GM21576 (cell line): Measurements from ENCODE around the gene ARHGAP4.
A peak's percentile ranks its signal among the peaks of the same experiment; 100 is the strongest.

Experiments used
- ATAC-seq: cut with Tn5 transposase; IDR thresholded peaks from one replicate; pipeline ENCODE4 v1.9.1; 2021; ENCODE audit warnings: mild to moderate bottlenecking, moderate library complexity; ENCODE audit not compliant: unreplicated experiment

The ARHGAP4 gene

DNA sequence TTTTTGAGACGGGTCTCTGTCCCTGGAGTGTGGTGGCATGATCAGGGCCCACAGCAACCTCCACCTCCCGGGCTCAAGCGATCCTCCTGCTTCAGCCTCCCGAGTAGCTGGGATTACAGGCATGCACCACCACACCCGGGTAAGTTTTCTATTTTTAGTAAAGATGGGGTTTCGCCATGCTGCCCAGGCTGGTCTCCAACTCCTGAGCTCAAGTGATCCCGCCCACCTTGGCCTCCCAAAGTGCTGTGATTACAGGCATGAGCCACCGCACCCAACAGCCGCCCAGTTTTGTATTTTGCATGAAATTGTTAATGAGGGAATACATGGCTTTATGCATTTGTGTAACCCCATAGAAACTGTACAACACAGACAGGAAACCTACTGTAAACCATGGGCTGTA lies 2.8 kb upstream of the ARHGAP4 start:
- no peak for ATAC-seq

DNA sequence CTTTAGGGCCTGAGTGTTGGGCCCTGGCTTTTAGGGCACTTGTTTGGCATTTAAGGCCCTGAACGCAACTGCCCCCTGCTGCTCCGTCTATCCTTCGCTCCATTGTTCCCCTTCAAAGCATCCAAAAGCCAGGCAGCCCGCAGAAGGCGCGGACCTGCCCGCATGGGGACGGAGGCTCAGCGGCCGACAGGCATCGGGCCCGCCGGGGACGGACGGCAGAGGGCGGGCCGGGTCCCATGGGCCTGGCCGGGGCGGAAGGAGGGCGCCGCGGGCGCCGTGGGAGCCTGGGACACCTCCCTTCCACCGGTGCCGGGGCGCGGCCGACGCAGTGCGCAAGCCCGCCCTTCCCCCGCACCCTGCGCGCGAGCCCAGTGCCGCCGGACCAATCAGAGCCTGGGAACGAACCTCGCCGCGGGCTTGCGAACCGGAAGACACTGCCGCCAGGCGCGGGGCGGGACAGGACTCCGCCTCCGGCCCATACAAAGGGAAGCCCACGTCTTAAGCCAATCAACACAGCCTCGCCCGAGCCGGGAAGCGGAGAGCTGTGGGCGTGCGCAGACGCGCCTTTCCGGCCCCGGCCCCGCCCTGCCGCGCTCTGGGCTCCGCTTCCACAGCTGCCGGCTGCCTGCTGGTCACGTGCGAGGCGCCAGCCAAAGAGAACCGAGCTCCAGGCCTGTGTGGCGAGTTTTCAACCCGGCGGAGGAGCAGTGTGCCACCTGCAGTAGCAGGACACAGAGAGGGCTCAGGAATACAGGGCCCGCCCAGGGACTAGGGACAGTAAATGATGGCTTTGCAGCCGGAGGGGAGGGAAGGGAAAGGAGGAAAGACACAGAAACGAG lies 2.1 kb upstream of the ARHGAP4 start:
- ATAC-seq = peak; percentile 78

DNA sequence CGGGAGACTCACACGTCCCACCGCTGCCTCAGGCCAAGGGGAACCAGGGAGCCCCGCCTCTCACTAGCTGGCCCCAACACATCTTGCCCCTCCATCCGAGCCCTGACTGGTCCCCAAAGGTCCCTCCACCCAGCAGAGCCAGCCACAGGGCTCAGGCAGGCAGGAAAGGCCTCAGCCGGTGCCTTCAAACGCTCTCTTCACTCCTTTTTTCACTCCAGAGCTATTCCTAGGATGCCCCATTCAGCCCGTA lies 1.5 kb upstream of the ARHGAP4 start:
- no peak for ATAC-seq

DNA sequence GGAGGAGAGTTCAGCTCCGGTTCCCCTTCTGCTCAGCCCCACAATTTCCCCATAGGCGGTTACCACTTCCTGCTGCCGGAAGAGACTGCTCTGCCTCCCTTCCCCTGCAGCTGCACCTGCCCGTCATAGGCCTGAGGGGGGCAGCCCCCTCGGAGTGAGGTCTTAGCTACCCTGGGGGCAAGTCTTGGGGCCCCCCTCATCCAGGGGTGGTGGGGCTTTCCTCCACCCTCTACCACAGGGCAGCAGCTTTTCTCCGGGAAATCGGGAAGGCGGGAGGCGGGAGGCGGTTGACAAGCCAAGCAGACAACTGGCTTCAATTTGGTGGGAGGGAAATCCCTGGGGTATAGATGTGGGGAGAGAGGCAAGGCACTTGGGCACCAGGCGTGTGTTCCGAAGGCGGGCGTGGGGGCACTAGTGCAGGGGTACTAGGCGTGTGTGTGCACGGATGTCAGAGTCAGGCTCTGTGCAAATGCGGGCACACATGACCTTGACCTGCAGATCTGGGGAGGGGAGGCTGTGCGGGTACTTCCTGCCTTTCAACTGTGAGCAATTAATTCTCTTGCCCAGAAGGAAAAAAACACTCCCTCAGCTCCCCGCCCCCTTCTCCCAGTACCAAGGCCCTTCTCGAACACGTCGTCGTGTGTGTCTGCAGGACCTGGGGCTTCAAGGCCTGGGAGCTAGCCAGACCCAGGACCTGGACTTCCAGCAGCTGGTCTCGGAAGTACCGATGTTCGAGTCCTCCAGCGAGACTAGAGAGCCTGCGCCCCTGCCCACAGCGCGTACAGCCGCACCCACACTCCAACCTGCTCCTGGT lies 1.0 kb upstream of the ARHGAP4 start:
- peak; percentile 43 for ATAC-seq

DNA sequence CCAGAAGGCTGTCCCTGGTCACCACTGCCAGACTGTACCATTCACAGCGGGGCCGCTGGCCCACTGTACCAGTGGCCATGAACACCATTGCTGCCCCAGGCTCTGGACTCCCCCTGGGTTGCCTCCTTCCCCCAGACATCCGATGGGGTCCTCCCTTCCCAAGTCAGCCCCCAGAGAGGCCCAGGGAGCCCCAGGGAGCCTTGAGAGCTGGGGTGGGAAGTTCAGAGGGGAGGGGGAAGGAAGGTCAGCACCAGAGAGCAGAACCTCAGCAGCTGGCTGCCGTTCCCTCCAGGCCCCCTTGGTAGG lies 441 bp upstream of the ARHGAP4 start:
- ATAC-seq = no peak

DNA sequence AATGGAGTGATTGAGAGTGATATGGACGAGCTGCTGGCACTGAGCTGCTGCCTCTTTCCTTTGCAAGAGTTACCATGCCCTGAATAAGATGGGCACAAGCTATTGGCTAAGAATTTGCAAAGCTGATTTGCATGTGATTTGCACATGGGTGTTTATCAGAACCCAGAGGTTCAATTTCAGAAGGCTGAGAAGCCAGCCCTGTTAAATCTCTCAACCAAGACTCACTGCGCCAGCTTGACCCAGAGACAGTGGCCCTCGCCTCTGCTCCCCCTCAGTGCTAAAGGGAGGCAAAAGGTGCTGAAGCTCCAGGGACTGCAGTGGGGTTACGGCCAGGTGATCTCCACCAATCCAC lies 701 bp downstream of the ARHGAP4 start:
- ATAC-seq = no peak

DNA sequence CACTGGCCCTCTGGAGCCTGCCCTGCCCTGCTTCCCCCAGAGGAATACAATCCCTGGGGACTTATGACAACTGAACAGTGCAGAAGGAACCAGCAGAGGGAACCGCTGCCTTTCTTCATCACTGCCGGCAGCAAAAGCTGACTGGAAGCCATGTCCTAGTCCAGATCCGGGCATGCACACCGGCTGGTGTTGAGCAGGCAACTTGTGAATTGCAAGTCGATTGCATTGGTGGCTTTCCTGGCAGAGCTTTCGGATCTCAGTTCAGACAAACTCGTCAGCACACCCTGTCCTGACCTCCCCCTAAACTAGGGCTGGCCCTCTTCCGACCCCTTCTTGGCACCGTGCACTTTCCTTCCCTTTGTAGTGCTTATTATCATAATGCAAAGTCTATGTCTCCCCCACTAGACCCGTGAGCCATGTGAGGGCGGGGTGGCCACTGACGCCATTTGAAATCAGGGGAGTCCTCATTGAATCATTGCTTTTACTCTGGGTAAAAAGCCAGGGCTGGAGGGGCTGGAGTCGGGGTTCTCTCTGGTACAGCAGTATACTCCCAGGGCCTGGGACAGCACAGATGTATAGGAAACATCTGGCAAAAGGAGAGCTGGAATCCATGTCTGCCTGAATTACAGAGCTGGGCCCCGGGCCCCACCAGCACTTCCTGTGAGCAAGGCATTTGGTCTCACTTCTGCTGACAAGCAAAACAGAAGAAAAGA lies 1.8 kb downstream of the ARHGAP4 start:
- ATAC-seq = no peak

DNA sequence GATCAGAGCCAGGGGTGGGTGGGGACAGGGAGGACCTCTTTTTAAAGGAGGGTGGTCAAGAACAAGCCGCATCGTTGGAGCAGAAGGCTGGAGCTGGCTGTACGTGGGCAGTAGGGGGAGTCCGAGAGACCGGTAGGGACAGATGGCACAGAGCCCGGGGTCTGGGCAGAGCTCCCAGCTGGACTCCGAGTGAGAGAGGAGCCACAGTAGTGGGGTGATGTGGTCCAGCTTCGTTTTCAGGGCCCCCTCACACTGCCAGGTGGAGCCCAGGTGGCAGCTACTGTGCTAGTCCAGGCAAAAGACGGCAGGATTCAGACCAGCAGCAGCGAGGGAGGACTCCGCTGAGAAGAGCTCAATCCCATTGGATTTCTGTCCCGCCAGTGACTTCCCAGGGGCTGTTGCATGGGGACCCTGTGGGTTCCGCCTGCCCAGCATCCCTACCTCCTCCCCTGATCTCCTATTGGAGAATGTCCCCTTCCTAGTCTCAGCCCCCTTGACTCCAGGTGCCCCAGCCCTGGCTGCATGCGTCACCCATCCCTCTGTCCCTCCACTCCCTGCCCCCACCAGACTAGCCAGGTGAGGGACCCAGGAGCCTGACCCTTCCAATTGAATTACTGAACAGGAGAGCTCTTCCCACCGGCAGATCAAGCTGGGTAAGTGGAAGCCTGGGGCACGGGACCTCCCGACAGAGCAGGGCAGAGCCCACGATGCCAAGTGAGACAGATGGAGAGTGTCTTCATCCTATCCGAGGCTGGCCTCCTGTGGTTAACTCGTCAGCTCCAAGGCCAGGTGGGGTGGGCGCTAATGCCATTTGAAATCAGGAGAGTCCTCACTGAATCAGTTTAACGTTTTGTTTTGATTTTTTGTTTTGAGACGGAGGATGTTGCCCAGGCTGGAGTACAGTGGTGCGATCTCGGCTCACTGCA lies 2.9 kb downstream of the ARHGAP4 start:
- ATAC-seq = no peak

DNA sequence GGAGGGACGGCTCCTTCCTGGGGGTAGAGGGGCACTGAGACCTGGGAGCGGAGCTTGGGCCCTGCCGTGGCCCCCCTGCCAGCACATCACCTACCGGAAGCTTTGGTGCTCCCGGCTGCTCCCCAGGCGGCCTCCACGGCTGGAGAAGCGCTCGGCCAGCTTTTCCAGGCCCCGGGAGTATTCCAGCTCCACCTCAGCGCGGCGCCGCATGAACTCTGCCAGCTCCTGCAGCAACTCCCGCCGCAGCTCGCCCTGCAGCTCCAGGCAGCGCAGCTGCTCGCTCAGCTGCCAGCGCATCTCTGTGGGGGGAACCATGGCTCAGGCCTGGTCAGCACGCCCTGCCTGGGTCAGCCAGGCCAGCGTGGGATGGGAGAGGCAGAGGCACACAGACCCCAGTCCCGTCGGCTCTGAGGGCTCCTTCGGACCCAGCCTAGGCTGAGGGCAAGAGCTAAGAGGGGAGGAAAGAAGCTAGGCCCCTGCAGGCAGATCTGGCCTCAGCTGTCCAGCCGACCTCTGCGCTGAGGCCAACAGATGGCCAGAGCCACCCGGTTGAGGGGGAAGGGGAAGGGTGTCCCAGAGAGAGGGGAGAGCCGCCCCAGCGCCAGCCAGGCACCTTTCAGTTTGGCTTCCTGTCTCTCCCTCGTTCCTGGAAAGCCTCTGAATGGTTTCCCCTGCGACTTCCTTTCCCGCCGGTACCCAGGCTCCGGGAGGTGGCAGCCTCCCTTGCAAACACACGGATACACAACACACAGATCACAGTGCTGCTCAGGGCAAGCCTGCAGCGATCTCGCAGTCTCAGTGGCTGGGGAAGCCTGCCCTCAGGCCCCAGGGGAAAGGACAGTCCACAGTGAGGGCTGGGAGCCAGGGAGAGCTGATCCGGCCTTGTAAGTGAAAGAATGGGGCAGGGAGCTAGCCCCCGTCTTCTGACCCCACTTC lies 4.3 kb downstream of the ARHGAP4 start:
- no peak for ATAC-seq

DNA sequence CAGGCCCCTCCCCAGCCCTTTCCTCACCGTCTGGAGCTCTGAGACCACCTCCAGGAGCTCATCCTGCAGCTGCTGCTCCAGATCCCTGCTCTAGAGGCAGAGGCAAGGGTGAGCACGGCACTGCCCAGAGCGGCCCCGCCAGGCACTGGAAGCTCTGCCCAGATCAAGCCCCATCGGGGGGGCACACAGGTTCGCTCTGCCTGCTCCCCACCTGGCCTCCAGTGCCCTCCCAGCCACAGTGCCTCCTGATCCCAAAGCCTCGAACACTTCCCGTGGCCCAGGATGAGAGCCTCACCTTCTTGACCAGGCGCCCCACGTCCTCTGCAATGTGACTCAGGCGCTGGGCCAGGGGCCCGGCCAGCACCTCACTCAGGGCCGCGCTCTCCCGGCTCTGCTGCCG lies 5.0 kb downstream of the ARHGAP4 start:
- no peak for ATAC-seq

DNA sequence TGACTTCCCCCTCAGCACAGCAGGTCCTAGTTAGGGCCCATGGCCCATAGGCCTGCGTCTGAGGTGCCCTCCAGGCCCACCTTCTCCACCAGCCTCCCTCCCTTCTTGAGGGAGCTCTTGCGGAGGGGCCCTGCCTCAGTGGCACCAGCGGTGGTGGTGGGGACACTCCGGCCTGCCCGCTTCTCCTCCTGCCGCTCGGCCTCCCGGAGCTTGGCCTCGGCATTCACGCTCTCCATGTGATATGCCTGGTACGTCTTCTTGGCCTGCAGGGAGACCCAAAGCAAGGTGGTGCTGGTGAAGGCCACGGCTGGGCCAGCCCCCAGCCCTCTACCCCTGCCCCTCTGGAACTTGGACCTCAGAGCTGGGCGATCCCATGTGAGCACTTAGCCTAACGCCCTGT lies 5.5 kb downstream of the ARHGAP4 start:
- no peak for ATAC-seq

DNA sequence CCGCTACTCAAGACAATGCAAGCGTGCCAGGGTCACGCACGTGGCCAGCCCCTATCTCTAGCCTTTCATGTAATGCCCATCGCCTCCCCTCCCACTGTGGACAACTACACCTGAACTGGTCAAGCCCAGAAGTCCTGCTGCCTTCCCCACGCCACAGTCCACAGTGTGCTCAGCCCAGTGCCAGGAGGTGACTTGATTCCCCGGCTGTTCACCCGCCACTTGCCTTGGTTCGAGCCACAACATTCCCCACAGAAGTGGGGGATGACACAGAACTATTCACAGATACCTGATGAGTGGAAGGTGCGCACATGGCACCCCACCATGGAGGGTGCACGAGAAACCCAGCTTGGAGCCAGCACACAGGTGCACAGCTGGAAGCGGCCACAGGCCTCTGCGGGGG lies 6.8 kb downstream of the ARHGAP4 start:
- no peak for ATAC-seq

DNA sequence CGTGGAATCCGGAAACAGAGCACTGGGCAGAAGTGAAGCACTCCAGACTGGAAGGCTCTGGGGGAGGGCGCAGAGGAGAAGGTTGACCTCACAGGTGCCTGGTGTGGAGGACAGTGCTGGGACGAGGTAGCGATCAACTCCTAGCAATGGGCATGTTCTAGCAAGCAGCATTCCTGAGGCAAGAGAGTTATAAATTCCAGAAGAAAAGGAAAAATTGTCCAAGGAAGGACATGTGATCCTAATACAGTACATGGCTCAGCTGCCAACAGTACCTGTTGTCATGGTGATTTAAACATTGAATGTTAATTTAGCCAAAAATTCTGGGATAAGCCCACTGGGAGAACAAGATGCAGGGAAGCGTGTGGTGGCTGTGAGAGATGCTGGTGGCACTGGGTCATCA lies 8.2 kb downstream of the ARHGAP4 start:
- ATAC-seq = no peak

DNA sequence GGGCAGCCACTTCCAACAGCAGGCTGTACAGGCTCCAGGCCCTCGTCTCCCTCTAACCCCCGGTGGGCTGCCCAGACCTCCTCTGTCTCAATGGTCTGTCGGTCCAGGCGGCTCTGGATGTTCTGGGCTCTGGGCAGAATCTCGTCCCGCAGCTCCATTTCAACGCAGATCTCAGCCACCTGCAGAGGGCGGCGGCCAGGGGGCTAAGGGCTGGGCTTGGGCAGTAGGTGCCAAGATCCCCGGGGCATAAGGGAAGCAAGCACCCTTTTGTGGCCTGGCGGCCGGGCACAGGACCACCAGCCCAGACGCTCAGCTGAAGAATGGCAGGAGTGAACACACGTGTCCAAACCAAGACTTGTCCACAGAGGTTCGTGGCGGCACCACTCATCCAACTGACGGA lies 12.4 kb downstream of the ARHGAP4 start:
- no peak for ATAC-seq

DNA sequence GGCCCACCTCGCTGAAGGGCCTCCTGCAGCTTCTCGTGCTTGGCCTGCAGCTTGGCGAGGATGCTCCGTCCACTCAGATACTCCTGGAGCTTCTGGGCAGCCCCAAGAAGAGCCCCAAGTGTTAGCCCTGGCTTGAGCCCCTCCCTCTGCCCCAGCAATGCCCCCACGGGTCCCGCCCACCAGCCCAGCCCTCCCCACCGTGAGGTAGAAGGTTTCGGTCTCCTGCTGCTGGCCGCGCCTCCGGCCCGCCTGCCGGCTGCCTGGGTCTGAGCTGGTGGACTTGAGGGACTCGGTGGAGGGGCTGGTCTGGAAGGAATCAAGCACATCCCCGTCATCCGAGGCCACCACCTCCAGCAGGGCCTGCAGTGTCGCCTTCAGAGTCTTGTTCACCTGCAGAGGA lies 12.9 kb downstream of the ARHGAP4 start:
- ATAC-seq = no peak

DNA sequence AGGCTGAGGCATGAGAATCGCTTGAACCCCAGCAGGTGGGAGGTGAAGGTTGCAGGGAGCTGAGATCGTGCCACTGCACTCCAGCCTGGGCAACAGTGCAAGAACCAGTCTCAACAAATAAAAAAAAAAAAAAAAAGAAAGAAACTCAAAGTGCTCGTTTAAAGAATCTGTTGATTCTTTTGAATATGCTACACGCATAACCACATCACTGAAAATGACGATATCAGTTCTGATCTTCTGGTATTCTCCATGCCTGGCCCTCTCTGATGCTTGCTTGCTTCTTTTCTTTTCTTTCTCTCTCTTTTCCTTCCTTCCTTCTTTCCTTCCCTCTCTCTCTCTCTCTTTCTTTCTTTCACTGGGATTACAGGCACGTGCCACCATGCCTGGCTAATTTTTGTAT lies 14.3 kb downstream of the ARHGAP4 start:
- ATAC-seq = no peak

DNA sequence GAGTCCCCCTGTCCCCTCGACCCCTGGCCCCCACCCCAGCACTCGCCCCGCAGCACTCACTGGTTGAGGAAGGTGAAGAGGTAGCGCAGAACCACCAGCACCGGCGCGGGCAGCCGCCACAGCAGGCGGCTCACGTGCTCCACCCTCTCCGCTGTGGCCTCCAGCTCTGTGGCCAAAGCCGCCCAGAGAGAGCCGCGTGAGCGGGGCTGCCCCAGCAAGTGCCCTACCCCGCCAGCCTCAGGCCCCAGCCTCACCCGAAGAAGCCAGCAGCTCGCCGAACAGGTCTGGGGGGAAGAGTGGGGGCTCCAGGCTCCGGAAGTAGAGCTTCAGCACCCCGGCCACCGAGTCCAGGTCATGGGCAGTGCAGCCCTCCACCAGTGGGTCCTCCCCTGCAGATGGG lies 15.6 kb downstream of the ARHGAP4 start:
- ATAC-seq = no peak

DNA sequence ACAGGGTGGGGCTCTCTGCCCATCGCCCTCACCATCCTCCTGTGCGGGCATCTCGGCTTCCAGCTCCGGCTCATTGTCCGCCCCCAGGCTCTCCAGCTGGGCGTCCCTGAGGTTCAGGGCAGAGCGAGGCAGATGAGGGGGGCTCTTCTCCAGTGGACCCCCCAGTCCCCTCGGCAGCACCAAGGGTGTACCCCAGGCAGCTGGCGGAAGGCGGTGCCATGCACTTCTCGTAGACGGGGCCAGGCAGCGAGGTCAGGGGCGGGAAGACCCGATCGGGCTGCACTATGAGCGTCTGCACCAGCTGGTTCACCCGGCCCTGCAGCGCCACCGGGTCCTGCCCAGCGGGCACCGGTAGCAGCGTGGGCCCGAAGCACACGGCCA lies 16.1 kb downstream of the ARHGAP4 start:
- ATAC-seq = no peak

DNA sequence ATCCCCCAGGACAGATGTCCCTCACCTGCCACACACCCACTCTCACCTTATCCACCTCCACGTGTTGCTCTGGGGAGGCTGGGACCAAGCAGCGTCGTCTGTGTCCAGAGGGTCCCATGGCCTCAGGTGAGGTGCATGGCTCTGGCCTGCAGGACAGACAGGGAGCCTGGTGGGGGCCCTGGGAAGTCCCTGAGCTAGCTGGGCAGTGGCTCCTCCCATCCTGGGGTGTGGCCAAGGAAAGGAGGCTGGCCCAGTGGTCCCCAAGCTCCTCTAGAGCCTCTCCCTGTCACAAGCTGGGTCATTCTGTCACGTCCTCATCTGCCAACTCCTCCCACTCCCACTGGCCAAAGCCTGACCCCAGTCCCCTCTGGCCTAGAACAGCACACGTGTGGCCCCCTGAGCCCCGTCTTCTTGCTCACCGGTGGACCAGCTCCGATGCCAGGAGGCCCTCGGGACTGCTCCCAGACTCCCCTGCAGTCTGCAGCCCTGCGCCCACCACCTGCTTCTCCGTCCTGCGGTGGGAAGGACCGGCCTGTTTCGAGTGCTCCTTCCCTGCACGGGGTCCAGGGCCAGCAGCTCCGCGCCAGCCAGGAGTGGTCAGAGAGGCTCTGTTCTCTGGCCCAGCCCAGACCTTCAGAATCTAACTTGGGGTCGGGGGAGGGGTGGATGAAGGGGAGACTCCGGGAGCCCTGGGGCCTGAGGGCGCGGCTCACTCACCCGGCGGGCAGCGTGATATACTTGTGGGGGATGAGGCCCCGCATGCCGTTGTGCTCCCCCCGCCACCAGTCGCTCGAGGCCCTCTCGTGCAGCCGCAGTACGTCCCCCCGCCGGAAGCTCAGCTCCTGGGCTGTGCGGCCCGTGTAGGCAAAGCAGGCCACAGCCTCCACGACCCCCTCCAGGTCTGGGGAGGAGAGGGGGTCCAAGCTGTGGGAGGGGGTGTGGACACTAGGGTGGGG lies 16.8 kb downstream of the ARHGAP4 start:
- ATAC-seq = no peak
